ENCODE data around the gene TUBA4B.

DNA sequence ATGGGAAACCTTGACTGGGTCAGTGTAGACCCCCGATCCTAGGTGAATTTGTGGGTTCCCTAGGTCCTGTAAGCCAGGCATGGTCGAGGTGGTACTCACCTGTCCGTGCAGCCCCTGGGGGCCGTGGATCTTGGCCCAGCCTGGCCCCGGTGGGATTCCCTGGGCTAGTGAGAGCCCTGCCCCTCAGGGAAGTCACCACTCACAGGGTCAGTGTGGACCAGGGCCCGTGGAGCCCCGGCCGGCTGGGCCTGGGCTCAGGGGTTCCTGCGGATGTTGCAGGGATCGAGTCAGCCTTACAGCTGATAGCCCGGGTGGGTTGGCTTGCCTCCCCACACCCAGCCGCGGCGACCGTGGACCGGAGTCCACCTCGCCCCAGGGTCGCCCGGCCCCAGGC is 24.1 kb upstream of the TUBA4B start:
- TF ChIP-seq SP1 (IDR thresholded peaks at IDR 0.05) (no peak), TARDBP (IDR thresholded peaks at IDR 0.05) (no peak), BHLHE40 (IDR thresholded peaks at IDR 0.05; ENCODE audit: borderline replicate concordance) (no peak), ELF4 (IDR thresholded peaks at IDR 0.05) (no peak), SUZ12 (IDR thresholded peaks at IDR 0.05) (no peak), FOXM1 (IDR thresholded peaks at IDR 0.05; ENCODE audit: borderline replicate concordance) (no peak), HDGF (IDR thresholded peaks at IDR 0.05; ENCODE audit: borderline replicate concordance) (no peak), FOXK2 (IDR thresholded peaks at IDR 0.05) (no peak), FOXA1 (IDR thresholded peaks at IDR 0.05) (no peak), NFRKB (IDR thresholded peaks at IDR 0.05) (no peak), CTBP1 (IDR thresholded peaks at IDR 0.05; ENCODE audit: borderline replicate concordance) (no peak), ARNT (IDR thresholded peaks at IDR 0.05) (no peak), ZNF384 (IDR thresholded peaks at IDR 0.05) (no peak)
- TF ChIP-seq, protein P1, sequence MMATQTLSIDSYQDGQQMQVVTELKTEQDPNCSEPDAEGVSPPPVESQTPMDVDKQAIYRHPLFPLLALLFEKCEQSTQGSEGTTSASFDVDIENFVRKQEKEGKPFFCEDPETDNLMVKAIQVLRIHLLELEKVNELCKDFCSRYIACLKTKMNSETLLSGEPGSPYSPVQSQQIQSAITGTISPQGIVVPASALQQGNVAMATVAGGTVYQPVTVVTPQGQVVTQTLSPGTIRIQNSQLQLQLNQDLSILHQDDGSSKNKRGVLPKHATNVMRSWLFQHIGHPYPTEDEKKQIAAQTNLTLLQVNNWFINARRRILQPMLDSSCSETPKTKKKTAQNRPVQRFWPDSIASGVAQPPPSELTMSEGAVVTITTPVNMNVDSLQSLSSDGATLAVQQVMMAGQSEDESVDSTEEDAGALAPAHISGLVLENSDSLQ (IDR thresholded peaks at IDR 0.05): no peak
